Measurements from ENCODE around the gene SPATA25.
"Not testable (repeated sequence)": the region's sequence is repeated elsewhere in the genome, so short reads cannot be mapped to it uniquely, and the experiment has no call there.

Gene SPATA25

GRCh38 chr20:45907219-45907948 lies 20.0 kb upstream of the SPATA25 start:
- intact Hi-C loops (cut with DNase I; ENCODE audit: low total_unique reads): no loop called here

GRCh38 chr20:45905505-45906079 lies 18.2 kb upstream of the SPATA25 start:
- Histone ChIP-seq H3K27ac (no peak overlapping the region), H3K36me3 (peaks cover 0 to 18% (median 13%) of the 10 kb centered on the region in 3 donors), H3K4me1 (no peaks in the 10 kb centered on the region), H3K27me3 (no peaks in the 10 kb centered on the region), H3K9me3 (no peaks in the 10 kb centered on the region), H3K4me3 (no peak overlapping the region)
- intact Hi-C loops (cut with DNase I; ENCODE audit: low total_unique reads): no loop called here
- no peak for TF ChIP-seq CTCF (IDR thresholded peaks at IDR 0.05)
- DNase-seq: no peak

More at GRCh38 chr20:45907219-45907948, 20.0 kb upstream of the SPATA25 start:
- DNase-seq: no peak
- TF ChIP-seq CTCF (IDR thresholded peaks at IDR 0.05): no peak
- Histone ChIP-seq H3K4me1 (peaks cover 0 to 14% (median 14%) of the 10 kb centered on the region in 4 donors), H3K27ac (no peak overlapping the region), H3K27me3 (peaks cover 0 to 2% of the 10 kb centered on the region in 2 donors), H3K4me3 (no peak overlapping the region), H3K36me3 (peaks cover 0 to 9% (median 4%) of the 10 kb centered on the region in 3 donors), H3K9me3 (no peaks in the 10 kb centered on the region)

GRCh38 chr20:45904583-45905504 lies 17.4 kb upstream of the SPATA25 start:
- H3K36me3 ChIP-seq: peaks cover 0 to 18% (median 18%) of the 10 kb centered on the region in 3 donors
- no peaks in the 10 kb centered on the region for H3K9me3 ChIP-seq
- TF ChIP-seq CTCF (IDR thresholded peaks at IDR 0.05): no peak
- no peak overlapping the region for H3K27ac ChIP-seq
- intact Hi-C loops (cut with DNase I; ENCODE audit: low total_unique reads): no loop called here
- H3K4me1 ChIP-seq: no peaks in the 10 kb centered on the region
- DNase-seq: no peak
- H3K27me3 ChIP-seq: no peaks in the 10 kb centered on the region
- H3K4me3 ChIP-seq: no peak overlapping the region

- no peak overlapping the region for H3K27ac ChIP-seq
- no peaks in the 10 kb centered on the region for H3K27me3 ChIP-seq
- peaks cover 8 to 43% (median 41%) of the 10 kb centered on the region in 3 donors for H3K36me3 ChIP-seq
- H3K4me3 ChIP-seq: no peak overlapping the region
- H3K9me3 ChIP-seq: no peaks in the 10 kb centered on the region
- intact Hi-C loops (cut with DNase I; ENCODE audit: low total_unique reads): no loop called here
- no peak for DNase-seq
- no peaks in the 10 kb centered on the region for H3K4me1 ChIP-seq
- TF ChIP-seq CTCF (IDR thresholded peaks at IDR 0.05): no peak
Observed at GRCh38 chr20:45902199-45902701, 14.8 kb upstream of the SPATA25 start.

GRCh38 chr20:45901332-45901731 lies 13.9 kb upstream of the SPATA25 start:
- H3K9me3 ChIP-seq; H3K27ac ChIP-seq; DNase-seq; H3K4me1 ChIP-seq; H3K27me3 ChIP-seq; intact Hi-C loops (cut with DNase I; ENCODE audit: low total_unique reads); H3K4me3 ChIP-seq: not testable (repeated sequence)
- peaks cover 14 to 52% (median 48%) of the 10 kb centered on the region in 3 donors for H3K36me3 ChIP-seq

Measured in tibial artery (tissue), 4 donors.